HG03378 (cell line): ENCODE results near the gene THSD7B.
A peak's percentile ranks its signal among the peaks of the same experiment; 100 is the strongest.
"Not testable (repeated sequence)": the region's sequence is repeated elsewhere in the genome, so short reads cannot be mapped to it uniquely, and the experiment has no call there.

Source experiments
- ATAC-seq: cut with Tn5 transposase; IDR thresholded peaks from one replicate; pipeline ENCODE4 v1.9.1; 2021; ENCODE audit warnings: mild to moderate bottlenecking, moderate library complexity; ENCODE audit not compliant: unreplicated experiment

The THSD7B gene

GRCh38 chr2:137031731-137032130 is 266.4 kb downstream of the THSD7B start:
- no peak for ATAC-seq

DNA sequence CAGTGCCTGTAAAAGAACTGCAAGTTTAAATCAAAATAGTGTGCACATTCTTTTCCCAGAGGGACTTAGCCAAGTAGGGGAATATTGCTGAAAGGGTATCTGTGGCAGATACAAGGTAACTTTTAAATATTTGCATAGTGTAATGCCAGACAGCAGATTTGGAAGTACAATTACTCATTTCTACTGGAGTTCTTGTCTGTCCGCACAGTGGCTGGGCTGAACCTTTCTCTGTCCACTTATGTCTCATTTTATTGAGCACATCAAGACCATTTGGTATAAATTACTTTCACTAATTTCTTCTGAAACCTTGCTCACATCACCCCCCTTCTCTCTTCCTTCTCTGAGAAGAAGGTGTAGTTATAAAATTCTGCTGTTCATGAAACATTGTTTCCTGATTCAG is 271.3 kb downstream of the THSD7B start:
- no peak for ATAC-seq

DNA sequence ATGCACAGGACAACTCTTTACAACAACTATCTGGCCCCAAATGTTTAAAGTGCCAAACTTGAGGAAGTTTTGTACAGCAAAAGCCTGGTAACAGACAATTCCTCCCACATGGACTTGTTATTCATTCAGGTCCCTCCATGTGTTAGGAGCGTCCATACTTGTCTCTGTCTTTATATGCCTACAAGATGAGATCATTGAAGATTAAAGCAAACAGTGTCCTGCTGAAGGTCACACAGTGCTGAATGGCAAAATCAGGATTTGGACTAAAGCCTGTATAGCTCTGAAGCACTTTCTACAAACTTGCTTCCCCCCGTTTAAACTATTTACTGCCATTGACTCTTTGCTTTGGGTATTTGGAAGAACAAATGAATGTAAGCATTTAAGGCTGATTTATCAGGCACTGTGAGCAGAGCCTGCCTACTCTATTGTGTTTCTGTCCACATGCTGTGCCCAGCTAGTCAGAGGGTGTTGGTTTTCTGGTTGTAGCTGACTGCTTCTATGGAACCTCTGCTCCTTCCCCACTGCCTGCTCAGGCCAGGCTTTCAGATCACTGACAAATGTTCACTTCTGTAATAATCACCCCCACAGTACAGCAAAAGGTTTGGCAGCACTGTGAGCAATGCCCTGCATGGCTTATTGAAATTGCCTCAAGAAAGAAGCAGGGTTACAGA is 274.3 kb downstream of the THSD7B start:
- no peak for ATAC-seq

GRCh38 chr2:137047369-137047768 is 282.0 kb downstream of the THSD7B start:
- ATAC-seq: no peak

- ATAC-seq: no peak
Measured at GRCh38 chr2:137048455-137048854, 283.1 kb downstream of the THSD7B start.

DNA sequence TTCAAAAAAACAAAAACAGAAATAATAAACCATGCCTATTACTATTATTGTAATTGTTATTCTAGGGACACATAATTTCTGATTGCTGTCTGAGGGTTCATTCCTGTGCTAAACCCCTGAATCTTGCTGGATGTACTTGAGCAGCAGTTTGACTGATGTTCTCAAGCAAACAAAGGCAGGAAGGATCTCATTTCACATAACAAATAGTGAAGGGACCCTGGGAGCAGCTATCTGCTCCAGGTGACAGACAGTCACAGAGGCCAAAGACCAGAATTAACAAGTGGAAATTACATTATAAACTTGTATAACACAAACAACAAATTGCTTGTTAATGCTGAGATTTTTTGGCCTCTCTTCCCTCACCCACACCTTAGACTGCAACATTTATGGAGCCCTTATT is 284.2 kb downstream of the THSD7B start:
- ATAC-seq: no peak

- ATAC-seq: peak; percentile 49
Measured at GRCh38 chr2:137050949-137051348, 285.6 kb downstream of the THSD7B start.

- no peak for ATAC-seq
Measured at GRCh38 chr2:137051778-137052398, 286.5 kb downstream of the THSD7B start.

- ATAC-seq: no peak
Measured at GRCh38 chr2:137056704-137057103, 291.4 kb downstream of the THSD7B start.

DNA sequence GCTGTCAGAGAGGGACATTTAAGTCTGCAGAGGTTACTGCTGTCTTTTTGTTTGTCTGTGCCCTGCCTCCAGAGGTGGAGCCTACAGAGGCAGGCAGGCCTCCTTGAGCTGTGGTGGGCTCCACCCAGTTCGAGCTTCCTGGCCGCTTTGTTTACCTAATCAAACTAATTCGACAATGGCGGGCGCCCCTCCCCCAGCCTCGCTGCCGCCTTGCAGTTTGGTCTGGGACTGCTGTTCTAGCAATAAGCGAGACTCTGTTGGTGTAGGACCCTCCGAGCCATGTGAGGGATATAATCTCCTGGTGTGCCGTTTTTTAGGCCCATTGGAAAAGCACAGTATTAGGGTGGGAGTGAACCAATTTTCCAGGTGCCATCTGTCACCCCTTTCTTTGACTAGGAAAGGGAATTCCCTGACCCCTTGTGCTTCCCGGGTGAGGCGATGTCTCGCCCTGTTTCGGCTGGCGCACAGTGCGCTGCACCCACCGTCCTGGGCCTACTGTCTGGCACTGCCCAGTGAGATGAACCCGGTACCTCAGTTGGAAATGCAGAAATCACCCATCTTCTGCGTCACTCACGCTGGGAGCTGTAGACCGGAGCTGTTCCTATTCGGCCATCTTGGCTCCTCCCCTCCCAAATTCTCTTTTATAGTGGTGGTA is 310.9 kb downstream of the THSD7B start:
- not testable (repeated sequence) for ATAC-seq

DNA sequence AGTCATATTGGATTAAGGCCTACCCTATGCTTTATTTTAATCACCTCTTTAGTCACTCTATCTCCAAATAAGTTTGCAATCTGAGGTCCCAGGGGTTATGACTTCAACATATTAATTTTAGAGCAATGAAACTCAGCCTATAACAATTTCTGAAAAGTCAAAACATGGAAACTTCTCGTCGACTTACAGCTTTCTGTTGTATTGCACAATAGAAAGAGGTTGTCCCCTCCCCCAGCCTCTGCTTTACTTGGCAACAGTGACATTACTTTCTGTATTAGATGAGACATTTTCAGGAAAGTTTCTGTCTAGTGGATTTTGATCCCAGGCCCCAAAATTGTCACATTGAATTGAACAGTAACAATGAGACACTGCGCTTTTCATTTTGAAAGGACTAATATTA is 326.4 kb downstream of the THSD7B start:
- no peak for ATAC-seq

GRCh38 chr2:137093116-137093515 is 327.8 kb downstream of the THSD7B start:
- no peak for ATAC-seq

DNA sequence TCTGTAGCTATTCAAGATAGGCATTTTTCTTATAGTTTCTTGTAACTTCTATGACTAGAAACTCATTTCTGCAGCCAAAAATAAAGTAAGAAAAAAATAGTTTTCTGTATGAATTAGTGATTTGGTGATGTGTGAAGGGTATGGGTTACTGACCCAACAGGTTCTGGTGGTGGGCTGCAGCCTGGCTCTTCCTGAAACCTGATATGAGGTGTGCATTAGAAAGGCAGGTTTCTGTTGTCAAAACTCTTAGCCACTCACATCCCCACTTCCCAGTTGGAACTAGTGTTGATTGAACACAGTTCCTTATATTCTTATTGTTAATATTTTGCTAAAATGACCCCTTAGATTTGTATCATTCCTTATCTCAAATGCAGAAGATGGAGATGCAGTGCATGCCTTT is 330.8 kb downstream of the THSD7B start:
- ATAC-seq: no peak

DNA sequence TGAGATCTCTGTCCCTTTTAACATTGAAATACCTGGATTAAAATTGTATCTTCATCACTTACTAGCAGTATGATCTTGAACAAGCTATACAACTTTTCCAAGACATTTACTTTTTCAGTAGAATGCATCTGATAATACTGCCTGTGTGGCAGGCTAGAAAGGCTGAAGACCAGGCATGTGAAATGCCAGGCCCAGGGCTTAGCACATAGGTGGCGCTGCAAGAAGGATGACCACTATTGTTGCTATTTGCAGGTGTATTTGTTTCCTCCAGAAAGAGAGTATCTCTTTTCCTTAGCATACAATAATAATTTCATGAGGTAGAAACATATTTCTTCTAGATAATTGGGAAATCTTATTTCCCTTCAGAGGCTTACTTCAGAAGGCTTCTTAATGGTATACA is 331.3 kb downstream of the THSD7B start:
- no peak for ATAC-seq

GRCh38 chr2:137101814-137102213 is 336.5 kb downstream of the THSD7B start:
- not testable (repeated sequence) for ATAC-seq

GRCh38 chr2:137107904-137108303 is 342.6 kb downstream of the THSD7B start:
- ATAC-seq: no peak

DNA sequence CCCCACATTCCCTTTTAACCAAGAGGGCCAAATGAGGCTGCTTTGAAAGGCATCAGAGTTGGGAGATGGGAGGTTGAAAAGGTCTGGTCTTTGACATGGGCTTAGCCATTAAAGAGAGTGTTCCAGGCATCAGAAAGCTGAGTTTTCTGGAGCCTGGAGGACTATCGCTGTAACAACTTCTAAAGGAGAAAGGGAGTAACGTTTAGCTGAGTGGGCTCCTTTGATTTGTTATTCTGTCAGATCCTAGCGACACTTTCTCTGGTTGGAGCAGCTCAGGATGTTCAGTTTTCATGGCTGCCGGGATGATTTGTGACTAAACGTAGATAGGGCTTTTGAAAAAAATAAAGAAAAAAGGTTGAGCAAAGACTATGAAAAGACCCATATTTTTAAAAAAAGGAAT is 346.6 kb downstream of the THSD7B start:
- ATAC-seq: no peak

GRCh38 chr2:137115081-137115794 is 349.9 kb downstream of the THSD7B start:
- ATAC-seq: no peak

DNA sequence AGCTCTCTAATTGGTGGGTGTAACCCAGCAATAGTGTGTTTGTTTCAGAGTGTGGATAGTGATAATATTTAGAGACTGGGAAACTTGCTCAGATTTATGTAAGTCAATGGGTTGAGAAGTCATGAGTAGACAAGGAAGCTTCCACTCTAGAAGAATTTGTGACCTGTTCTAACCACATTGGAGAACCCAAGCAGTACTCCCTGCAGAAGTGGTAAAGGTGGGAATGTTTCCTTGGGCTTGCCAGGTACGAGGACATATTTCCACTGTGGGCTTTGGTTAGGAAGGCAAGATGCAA is 350.4 kb downstream of the THSD7B start:
- ATAC-seq: no peak

DNA sequence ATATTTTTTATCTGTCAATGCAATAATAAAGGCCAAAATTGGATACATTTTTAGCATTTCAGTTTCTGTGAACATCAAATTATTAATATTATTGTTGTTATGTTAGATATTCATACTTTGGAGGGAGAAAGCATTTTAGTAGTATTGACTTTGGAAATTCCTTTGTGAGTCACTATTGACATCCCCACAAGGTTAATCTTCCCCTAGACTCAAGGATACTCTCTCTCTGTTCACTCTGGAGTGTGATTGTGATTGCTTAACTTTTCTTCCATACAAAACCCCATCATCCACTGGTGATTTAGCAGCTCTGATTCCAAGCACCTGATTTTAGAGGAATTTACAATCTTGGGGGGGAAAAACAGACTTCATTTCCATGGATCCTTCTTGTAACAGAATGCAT is 352.0 kb downstream of the THSD7B start:
- no peak for ATAC-seq

DNA sequence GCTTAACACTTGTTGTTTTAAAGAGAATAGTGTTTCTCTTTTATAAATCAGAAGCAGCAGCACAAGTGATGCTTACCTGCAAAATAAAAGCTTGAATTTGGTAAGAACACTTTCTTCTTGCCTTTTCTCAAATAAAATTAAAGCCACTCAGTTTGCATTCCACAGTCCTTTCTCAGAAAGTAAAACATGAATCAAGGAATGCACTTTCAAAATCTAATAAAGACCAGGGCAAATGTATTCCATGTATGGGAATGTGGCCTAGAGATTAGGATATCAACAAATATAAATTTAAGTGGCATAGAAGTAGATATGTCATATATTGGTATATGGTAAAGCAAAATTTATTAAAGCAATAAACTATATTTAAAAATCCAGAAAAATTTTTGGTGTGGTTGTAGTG is 352.8 kb downstream of the THSD7B start:
- no peak for ATAC-seq

GRCh38 chr2:137123226-137123625 is 357.9 kb downstream of the THSD7B start:
- ATAC-seq: no peak
